Measurements from ENCODE around the gene TDRD12. TPM values are rescaled to one million over a fixed set of nuclear protein-coding genes. Genes with fewer than 3 reads are reported as not detected.

Gene TDRD12
- total RNA-seq, 1 experiment from 2014 or later, result 0.33 TPM

DNA sequence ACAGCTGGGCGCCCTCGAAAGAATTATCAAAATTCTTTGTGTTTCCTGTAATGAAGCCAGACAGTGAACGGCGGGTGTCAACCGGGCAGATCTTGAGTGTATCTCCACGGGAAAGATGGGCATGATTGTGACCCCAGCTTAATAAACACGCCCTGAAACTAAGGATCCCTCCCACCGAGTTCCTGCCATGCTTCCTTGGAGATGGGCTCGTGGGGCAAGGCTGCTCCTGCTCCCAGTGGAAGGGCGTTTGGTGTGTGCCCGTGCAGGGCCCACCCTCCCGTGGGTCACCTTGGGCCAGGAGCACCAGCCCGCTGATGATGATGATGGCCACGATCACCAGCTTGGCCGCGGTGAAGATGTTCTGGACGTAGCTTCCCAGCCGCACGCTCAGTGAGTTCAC, 142.6 kb downstream of the TDRD12 start:
- H2AFZ ChIP-seq, result no peak overlapping the region
- ChIA-PET POLR2A (ENCODE audit: unreplicated experiment) (no interaction called here), CTCF (no interaction called here)
- no peaks in the 10 kb centered on the region for H3F3A ChIP-seq (ENCODE audit: insufficient read depth, low read depth)
- no TSS peak for BruUV-seq (replicated peaks)
- no peaks in the 10 kb centered on the region for H3K9me3 ChIP-seq (ENCODE audit: insufficient read depth, low read depth)
- H3K79me2 ChIP-seq (ENCODE audit: low read depth), result no peaks in the 10 kb centered on the region
- H3K36me3 ChIP-seq (ENCODE audit: low read depth), result no peaks in the 10 kb centered on the region
- TF ChIP-seq, protein P1, sequence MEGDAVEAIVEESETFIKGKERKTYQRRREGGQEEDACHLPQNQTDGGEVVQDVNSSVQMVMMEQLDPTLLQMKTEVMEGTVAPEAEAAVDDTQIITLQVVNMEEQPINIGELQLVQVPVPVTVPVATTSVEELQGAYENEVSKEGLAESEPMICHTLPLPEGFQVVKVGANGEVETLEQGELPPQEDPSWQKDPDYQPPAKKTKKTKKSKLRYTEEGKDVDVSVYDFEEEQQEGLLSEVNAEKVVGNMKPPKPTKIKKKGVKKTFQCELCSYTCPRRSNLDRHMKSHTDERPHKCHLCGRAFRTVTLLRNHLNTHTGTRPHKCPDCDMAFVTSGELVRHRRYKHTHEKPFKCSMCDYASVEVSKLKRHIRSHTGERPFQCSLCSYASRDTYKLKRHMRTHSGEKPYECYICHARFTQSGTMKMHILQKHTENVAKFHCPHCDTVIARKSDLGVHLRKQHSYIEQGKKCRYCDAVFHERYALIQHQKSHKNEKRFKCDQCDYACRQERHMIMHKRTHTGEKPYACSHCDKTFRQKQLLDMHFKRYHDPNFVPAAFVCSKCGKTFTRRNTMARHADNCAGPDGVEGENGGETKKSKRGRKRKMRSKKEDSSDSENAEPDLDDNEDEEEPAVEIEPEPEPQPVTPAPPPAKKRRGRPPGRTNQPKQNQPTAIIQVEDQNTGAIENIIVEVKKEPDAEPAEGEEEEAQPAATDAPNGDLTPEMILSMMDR (conservative IDR thresholded peaks at IDR 0.05), result no peak
- no peak for TF ChIP-seq EZH2 (IDR thresholded peaks at IDR 0.05; ENCODE audit: low read depth)
- no peaks in the 10 kb centered on the region for H3K4me1 ChIP-seq (replicated peaks; ENCODE audit: insufficient read depth)
- H3K4me2 ChIP-seq, result no peak overlapping the region
- H3K27me3 ChIP-seq (ENCODE audit: insufficient read depth, low read depth), result no peaks in the 10 kb centered on the region
- H4K20me1 ChIP-seq (ENCODE audit: insufficient read depth), result no peaks in the 10 kb centered on the region
- H3K27ac ChIP-seq, result no peak overlapping the region
- no peaks in the 10 kb centered on the region for H3K9me2 ChIP-seq (ENCODE audit: insufficient read depth)
- intact Hi-C loops (cut with micrococcal nuclease; ENCODE audit: unreplicated experiment), result no loop called here
- no peak overlapping the region for H3K4me3 ChIP-seq
- no peak for DNase-seq

DNA sequence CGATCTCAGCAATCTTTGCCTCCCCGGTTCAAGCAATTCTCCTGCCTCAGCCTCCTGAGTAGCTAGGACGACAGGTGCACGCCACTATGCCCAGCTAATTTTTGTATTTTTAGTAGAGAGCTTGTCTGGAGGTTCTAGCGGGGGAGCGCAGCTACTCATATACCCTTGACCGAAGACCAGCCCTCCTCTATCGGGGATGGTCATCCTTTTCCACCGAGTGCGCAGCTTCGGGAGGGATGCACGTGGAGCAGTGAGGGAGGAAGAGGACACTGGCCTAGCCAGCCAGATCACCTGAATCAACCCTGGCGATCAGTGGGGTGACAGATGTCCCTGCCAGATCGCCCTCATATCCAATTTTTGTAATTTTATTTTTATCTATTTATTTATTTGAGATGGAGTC, 143.2 kb downstream of the TDRD12 start:
- BruUV-seq (replicated peaks), result no TSS peak
- TF ChIP-seq EZH2 (IDR thresholded peaks at IDR 0.05; ENCODE audit: low read depth), result no peak
- TF ChIP-seq, protein P1 (conservative IDR thresholded peaks at IDR 0.05), result no peak
- no peak overlapping the region for H2AFZ ChIP-seq
- no peak overlapping the region for H3K27ac ChIP-seq
- H3K36me3 ChIP-seq (ENCODE audit: low read depth), result no peaks in the 10 kb centered on the region
- POLR2A ChIA-PET (ENCODE audit: unreplicated experiment), result no interaction called here
- no peaks in the 10 kb centered on the region for H3F3A ChIP-seq (ENCODE audit: insufficient read depth, low read depth)
- intact Hi-C loops (cut with micrococcal nuclease; ENCODE audit: unreplicated experiment), result no loop called here
- no peaks in the 10 kb centered on the region for H3K9me3 ChIP-seq (ENCODE audit: insufficient read depth, low read depth)
- H3K9me2 ChIP-seq (ENCODE audit: insufficient read depth), result no peaks in the 10 kb centered on the region
- no peaks in the 10 kb centered on the region for H3K27me3 ChIP-seq (ENCODE audit: insufficient read depth, low read depth)
- H3K79me2 ChIP-seq (ENCODE audit: low read depth), result no peaks in the 10 kb centered on the region
- no peak overlapping the region for H3K4me2 ChIP-seq
- H3K4me1 ChIP-seq (replicated peaks; ENCODE audit: insufficient read depth), result no peaks in the 10 kb centered on the region
- no peak overlapping the region for H3K4me3 ChIP-seq
- CTCF ChIA-PET, result no interaction called here
- no peaks in the 10 kb centered on the region for H4K20me1 ChIP-seq (ENCODE audit: insufficient read depth)
- no peak for DNase-seq

DNA sequence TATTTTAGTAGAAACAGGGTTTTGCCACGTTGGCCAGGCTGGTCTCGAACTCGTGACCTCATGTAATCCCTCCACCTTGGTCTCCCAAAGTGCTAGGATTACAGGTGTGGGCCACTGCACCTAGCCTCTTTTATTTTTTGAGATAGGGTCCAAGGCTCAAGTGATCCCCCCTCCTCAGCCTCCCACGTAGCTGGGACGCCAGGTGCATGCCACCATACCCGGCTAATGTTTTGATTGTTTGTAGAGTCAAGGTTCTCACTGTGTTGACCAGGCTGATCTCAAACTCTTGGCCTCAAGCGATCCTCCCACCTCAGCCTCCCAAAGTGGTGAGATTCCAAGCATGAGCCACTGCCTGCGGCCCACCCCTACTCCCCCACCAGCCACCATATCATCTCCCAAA, 143.7 kb downstream of the TDRD12 start:
- no peak for DNase-seq
- BruUV-seq (replicated peaks), result no TSS peak
- CTCF ChIA-PET, result no interaction called here
- H3K27ac ChIP-seq, result no peak overlapping the region
- no peaks in the 10 kb centered on the region for H3K9me2 ChIP-seq (ENCODE audit: insufficient read depth)
- intact Hi-C loops (cut with micrococcal nuclease; ENCODE audit: unreplicated experiment), result no loop called here
- no peaks in the 10 kb centered on the region for H3F3A ChIP-seq (ENCODE audit: insufficient read depth, low read depth)
- H3K79me2 ChIP-seq (ENCODE audit: low read depth), result no peaks in the 10 kb centered on the region
- no peaks in the 10 kb centered on the region for H3K9me3 ChIP-seq (ENCODE audit: insufficient read depth, low read depth)
- H2AFZ ChIP-seq, result no peak overlapping the region
- no peaks in the 10 kb centered on the region for H3K27me3 ChIP-seq (ENCODE audit: insufficient read depth, low read depth)
- H4K20me1 ChIP-seq (ENCODE audit: insufficient read depth), result no peaks in the 10 kb centered on the region
- H3K4me1 ChIP-seq (replicated peaks; ENCODE audit: insufficient read depth), result no peaks in the 10 kb centered on the region
- H3K4me3 ChIP-seq, result no peak overlapping the region
- no peak overlapping the region for H3K4me2 ChIP-seq
- TF ChIP-seq EZH2 (IDR thresholded peaks at IDR 0.05; ENCODE audit: low read depth), result no peak
- TF ChIP-seq, protein P1 (conservative IDR thresholded peaks at IDR 0.05), result no peak
- H3K36me3 ChIP-seq (ENCODE audit: low read depth), result no peaks in the 10 kb centered on the region
- POLR2A ChIA-PET (ENCODE audit: unreplicated experiment), result no interaction called here

Measured in PC-9 (cell line).